SIG-M5 (cell line): Measurements from ENCODE around the gene SEMA4C.

ENCODE experiments used
- DNase-seq: peaks from one replicate; lab custom pipeline; 2025; lab: John Stamatoyannopoulos, UW

Gene SEMA4C, protein sequence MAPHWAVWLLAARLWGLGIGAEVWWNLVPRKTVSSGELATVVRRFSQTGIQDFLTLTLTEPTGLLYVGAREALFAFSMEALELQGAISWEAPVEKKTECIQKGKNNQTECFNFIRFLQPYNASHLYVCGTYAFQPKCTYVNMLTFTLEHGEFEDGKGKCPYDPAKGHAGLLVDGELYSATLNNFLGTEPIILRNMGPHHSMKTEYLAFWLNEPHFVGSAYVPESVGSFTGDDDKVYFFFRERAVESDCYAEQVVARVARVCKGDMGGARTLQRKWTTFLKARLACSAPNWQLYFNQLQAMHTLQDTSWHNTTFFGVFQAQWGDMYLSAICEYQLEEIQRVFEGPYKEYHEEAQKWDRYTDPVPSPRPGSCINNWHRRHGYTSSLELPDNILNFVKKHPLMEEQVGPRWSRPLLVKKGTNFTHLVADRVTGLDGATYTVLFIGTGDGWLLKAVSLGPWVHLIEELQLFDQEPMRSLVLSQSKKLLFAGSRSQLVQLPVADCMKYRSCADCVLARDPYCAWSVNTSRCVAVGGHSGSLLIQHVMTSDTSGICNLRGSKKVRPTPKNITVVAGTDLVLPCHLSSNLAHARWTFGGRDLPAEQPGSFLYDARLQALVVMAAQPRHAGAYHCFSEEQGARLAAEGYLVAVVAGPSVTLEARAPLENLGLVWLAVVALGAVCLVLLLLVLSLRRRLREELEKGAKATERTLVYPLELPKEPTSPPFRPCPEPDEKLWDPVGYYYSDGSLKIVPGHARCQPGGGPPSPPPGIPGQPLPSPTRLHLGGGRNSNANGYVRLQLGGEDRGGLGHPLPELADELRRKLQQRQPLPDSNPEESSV

DNA sequence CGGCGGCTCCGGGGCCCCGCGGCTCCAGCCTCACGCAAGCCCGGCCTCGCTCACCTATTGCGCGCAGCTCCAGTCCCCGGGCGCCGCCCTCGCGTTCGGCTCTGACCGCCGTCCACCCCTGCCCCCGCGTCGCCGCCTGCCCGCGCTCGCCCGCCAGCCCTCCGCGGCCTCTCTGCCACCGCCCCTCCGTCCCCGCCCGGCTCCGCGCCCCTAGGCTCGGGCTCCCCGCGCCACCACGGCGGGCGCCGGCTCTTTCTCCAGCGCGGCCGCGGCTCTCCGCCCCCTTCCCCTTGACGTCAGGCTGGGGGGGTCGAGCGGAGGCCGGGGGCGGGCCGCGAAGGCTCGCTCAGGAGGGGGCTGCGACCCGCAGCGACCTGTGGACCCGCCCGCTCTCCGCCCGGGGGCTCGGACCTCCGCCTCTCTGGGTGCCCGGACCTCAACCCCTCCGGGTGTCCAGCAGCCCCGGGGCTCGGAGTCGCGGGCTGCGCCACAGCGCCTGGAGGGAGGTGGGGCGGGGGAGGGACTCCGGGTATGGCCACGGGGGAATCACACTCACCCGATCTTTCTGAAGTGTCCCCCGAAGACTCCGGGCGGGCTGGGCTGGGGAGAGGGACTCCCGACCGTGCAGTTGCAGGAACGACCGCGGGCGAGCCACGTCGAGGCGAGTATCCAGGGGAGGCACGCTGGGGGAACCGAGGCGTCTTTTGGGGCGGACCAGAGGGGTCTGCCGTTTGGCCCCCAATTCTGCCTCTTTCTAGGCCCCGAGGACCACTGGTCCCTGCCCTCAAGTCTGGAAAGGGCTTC, at the start of gene SEMA4C:
TSS of gene SEMA4C (minus strand) at position 259 of the 804 bp plus-strand sequence. CDS start 2,194 bp downstream, outside the sequence.
- DNase-seq = no peak

DNA sequence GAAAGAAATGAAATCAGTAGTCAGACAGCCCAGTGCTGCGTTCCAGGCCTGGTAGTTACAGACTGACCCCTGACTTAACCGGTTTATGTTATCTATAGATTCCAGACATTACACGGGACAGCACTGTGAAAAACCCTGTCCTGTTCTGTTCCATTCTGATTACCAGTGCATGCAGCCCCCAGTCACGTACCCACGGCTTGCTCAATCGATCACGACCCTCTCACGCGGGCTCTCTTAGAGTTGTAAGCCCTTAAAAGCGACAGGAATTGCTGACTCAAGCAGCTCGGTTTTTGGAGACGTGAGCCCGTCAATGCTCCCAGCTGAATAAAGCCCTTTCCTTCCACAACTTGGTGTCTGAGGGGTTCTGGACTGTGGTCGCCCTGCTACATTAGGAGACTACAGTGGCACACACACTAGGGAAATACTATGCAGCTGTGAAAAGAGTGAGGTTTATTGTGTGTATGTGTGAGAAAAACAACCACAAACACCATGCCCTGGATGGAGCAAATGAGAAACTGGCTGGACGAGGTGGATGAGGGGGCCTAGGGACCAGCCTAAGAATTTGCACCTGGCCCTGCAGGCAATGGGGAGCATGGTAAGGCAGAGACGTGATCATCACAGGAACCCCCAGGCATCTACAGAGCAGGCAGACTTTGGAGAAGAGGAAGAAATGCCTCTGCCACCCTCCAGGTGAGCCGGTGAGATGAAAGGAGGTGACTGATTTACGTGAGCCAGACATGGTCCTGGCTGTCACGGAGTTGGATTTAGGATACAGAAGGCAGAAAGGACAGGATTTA, 49.1 kb upstream of the SEMA4C start:
- no peak for DNase-seq

DNA sequence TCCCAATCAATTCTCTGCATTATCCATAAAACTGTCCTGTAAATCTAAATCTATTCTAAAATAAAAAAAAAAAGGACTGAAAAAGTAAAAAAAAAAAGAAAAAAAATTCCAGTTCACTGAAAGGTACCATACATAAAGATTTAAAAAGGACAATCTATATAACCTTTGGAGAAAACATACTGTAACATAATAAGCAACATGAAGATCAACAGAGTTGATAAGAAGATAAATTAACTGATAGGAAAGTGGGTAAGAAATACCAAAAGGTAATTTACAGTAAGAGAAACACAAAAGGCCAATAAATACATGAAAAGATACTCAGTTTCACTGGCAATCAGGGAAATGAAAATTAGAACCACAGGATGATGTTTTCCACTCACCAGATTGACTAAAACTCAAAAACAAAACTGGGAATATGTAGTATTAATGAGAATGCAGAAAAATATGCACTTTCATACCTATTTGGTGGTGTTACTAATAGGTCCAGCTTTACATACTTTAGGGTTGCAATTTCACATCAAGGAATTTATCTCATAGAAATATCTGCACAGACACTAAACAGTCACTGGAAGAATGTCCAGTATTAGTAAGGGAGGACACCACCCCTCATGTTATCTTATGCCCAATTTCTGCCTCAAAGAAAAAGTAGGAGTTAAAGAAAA, 48.3 kb upstream of the SEMA4C start:
- no peak for DNase-seq

DNA sequence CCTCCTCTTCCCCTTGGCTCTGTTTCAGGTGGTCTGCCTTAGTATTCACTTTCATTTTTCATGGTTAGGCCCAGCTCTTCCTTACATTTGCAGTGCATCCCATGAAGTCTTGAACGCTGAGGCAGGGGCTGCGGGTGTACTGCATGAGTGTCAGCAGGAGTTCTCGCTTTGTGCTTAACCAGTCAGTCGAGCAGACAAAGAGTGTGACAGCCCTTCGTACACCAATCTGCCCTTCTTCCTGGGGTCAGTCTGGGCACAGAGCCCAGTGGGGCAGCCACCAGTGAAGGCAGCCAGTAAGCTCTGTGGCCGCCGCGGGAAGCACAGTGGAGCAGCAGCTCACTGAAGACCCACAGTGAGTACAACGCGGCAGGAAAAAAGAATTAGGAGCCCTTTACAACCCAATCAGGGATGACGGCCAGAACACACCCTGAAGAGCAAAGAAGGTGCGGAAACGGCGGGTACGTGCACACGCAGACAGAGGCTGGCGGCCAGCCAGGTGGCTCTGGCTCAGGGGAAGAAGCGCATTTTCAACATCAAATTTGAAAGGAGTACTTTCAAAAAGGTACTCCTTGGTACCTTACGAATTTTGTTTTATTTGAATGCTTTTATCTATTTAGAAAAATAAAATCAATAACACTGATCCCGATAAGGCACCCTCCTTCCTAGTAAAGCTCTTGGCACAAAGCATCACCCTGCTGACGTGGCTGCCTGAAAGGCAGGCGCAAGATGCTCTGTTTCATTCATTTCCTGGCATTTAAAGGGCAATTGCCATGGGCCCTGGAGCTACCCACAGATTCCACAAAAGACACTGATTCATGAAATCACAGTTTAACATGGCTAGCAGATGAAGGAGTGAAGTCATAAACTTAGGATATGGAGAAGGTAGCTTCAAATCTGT, 47.0 kb upstream of the SEMA4C start:
- no peak for DNase-seq

DNA sequence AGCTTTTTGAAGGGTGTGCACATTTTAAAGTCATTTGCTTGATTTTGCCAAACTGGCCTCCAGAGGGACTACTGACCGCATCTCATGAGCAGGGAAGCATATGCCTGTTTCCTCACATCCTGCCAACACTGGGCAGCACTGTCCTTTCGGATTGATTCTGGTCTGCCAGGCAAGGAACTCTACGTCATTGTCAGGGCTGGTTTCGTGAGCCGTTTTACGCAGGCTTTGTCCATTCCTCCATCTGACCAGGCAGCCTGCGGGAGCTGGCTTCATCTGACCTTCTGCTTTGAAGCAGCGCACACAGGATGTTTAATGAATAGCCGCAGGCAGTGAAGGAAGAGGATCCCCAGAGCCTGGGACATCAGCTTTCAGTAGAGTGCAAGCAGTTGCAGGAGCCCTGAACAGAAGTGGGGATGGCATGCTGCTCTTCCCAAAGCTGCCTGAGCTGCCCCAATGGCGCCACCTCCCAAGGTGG, 46.3 kb upstream of the SEMA4C start:
- DNase-seq = no peak

DNA sequence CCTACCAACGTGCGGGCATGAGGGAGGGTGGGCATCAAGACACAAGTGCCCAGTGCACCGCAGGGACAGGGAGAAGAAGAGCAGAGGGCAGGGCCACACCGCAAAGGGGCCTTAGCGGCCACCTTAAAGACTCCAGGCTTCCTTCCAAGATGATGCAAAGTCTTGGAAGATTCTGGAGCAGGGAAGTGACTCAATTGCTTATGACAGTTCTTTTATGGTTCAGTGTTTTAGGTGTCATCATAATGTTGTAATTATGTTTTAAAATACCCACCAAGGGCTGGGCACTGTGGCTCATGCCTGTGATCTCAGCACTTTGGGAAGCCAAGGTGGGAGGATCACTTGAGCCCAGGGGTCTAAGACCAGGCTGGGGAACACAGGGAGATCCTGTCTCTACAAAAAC, 44.5 kb upstream of the SEMA4C start:
- DNase-seq = no peak

DNA sequence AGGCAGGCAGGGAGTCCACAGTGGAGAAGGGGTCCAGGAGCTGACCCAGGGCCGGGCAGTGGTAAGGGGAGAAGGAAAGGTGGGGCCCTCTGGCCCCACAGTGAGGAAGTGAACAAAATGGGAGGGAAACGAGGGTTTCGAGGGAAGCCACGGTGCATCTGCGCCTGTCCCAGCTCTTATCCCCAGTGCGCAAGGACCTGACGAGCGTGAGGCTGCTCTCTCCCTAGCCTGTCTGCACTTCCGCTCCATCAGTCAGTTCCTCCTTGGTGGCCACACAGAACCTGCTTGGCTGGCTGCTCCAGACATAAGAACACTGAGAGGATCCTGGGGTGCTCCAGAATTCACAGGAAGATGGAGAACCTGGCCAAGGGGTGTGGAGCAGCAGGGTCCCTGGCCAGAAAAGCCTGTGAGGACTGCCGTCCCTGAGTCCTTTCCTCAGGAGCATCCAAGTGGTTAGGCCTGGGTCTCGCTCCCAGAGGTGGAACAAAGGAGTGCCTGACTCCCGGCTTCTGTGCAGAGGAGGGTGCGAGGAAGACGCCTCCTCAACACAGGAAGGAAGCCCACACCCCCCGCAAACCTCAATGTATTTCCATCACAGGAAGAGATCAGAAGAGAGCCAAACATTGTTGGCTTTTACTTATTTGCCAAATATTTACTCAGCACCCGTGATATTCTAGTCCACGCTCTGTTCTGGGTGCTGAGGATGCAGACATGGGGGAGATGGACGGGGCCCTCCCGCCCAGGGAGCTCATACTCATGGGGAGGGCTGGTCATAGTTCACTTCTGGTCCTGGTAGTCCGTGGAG, 43.7 kb upstream of the SEMA4C start:
- no peak for DNase-seq

DNA sequence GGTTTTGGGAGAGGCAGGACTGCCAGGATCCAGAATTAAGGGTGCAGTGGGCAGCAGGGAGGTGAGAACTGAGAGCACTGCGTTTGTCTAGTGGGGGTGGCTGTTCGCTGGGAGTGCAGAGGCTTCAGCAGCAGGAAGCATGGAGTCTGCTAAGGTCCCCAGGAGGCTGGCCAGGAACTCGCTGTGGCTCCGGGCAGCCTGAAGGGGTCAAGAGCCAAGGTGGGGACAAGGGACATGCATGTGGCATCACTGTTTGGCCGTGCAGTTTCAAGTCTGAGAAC, 43.2 kb upstream of the SEMA4C start:
- no peak for DNase-seq

DNA sequence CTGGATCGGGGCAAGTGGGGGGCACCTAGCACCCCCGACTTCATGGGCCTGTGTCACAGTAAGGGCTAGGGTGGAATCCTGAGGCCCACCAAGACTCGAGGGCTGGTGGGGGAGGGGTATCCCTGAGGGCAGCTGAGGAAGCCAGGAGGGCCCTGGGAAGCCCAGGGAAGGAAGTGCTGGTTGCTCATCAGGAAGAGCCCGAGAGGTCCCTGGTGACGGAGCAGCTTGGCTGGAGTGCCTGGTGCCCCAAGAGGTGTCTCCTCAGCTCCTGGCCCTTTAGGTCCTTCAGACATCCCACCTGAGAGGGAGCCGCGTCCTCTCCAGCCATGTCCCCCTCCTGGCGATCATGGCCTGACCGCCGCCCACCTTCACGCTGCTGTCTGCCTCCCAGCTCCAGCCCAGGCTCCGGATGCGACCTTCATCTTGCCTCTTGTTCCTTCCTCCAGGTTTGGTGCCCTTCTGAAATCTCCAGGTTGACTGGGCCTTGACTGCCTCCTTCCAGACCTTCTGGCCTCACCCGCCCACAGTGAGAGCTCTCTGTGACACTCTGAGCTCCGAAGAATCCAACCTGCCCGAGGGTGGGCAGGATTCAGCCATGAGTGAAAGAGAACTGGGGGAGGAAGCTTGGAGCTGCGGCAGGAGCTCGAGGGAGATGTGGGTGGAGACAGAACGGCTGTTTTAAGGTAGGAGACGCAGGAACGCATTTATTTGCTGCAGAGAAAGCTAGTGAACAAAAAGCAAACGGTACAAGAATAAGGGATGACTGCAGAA, 42.7 kb upstream of the SEMA4C start:
- no peak for DNase-seq

DNA sequence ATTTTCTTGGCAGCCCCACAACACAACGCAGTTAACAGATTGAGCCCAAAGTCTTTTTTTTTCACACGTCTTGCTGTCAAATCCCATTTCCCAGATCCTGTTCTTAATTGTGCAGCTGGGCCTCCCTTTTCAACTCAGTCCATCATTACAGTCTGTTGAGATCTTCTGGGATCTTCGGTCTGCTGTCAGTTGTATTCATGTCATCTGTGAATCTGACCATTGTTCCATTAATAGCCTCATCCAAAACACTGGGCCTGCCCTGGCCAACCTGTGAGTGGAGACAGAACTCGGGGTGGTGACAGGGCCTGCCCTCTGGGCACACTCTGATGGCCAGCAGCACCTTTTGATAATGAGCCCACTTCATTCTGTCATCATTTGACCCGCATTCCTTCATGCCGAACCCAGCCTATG, 39.7 kb upstream of the SEMA4C start:
- DNase-seq = no peak

DNA sequence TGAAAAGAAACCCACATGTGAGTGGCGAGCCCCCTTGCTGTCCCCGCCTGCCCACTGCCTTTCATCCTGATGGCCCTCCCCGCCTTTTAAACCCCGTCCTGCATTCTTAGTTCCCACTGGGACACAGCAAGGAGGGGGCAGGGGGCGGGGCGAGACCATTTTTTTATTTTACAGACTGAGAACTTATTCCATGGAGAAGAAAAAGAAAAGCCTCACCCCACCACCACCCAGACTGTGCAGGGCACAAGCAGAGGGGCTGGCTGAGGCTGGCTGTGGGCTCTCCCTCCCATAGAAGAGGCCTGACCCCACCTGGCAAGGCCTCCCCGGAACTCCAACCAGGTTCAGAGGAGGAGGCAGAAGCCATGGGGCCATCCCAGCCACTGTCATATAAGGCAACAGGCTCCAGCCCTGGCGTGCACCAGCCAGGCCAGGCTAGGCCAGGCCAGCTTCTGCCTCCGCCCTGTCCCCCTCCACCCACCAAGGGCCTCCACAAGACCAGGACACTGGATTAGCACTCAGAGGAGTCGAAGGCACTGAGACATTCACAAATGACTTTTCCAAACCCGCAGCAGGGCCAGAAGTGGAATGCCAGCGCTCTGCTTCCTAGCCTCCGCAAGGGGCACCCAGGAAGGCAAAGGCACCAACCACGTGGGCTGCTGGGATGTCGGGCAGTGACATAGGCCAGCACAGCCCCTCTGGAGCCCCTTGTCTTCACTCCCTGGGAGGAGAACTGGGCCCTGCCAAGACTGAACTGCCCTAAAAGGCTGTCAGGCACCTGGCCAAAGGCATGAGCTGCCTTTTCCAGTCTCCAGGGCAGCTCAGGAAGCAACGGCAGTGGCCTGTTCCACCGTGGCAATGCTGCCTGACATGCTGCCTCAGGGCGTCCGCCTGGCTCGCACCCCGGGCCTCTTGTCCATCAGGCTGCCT, 37.5 kb upstream of the SEMA4C start:
- no peak for DNase-seq

DNA sequence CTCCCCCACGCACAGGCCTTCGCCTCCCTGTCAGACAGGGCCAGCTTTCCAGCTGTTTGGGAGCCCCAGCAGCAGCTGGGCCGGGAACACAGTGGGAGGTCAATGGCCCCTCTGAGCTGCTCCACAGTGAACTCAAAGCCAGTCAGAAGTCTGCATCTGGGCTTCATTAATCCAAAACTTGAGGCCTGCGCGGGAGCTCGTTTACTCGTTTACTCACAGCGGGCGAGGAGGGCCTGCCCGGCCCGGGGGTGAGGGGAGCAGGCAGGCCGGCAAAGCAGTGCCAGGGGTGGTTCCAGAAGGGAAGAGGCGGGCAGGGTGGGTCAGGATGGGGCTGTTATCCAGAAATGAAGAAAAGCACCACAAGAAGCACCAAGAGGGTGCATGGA, 36.8 kb upstream of the SEMA4C start:
- DNase-seq = no peak

DNA sequence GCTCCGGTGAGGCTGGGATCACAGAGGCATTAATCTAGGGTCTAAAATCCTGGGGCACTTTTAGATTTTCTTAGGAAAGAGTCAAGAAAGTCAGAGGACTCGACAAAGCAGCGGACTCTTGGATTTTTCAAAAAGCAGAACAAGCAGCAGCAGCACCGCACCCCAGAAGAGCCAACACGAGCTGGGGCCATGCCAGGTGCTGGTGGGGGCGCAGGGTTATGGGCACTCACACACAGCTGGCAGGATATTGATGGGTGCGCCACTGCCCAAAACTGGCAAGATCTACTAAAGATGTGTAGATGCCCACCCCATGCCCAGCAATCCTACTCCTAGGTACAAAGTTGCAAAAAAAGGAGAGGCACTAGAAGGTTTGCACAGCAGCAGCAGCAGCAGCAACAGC, 33.9 kb upstream of the SEMA4C start:
- DNase-seq = no peak

DNA sequence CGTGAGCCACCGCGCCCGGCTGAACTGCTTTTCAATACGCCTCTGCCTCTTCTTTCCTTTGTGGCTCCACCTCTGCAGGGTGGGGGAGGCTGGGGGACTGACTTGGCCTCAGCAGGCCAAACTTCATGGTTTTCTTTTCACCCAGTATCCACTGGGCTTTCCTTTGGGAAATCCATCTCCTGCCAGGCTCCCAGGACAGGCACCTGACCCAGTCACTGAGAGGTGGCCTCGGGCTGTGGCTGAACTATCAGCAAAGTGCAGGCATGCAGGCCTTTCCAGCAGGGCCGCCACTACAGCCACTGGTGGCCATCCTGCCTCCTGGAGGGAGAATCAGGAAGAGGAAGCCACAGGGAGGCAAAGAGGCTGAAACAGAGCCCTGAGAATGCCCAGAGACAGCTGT, 33.4 kb upstream of the SEMA4C start:
- DNase-seq = no peak

DNA sequence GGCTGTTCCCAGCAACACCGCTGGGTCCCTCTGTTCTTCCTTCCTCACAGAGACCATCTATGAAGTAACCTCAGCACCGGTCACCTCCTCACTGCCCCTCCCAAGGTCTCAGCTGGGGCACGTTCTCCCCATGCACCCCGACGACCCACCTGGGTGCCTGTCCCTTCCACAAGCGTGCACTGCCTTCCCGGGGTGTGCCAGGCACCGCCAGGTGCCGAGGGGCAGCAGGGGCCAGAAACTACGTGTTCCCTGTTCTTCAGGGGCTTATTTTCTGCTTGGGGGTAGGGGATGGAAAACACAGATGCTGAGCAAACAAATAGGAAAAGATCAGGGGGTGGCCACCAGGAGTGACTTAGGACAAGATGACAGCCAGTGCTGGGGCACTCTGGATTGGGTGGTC, 30.4 kb upstream of the SEMA4C start:
- no peak for DNase-seq

DNA sequence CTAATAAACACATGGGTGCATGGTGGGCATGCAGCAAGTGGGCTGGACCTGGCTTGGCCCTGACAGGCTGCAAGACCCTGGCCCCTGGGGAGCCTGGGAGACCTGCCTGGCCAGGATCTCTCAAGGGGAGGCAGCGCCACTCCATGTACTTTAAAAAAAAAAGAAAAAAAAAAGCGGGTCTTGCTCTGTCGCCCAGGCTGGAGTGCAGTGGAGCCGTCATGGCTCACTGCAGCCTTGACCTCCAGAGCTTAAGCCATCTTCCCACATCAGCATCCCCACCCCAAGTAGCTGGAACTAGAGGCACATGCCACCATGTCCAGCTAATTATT, 29.5 kb upstream of the SEMA4C start:
- DNase-seq = no peak

DNA sequence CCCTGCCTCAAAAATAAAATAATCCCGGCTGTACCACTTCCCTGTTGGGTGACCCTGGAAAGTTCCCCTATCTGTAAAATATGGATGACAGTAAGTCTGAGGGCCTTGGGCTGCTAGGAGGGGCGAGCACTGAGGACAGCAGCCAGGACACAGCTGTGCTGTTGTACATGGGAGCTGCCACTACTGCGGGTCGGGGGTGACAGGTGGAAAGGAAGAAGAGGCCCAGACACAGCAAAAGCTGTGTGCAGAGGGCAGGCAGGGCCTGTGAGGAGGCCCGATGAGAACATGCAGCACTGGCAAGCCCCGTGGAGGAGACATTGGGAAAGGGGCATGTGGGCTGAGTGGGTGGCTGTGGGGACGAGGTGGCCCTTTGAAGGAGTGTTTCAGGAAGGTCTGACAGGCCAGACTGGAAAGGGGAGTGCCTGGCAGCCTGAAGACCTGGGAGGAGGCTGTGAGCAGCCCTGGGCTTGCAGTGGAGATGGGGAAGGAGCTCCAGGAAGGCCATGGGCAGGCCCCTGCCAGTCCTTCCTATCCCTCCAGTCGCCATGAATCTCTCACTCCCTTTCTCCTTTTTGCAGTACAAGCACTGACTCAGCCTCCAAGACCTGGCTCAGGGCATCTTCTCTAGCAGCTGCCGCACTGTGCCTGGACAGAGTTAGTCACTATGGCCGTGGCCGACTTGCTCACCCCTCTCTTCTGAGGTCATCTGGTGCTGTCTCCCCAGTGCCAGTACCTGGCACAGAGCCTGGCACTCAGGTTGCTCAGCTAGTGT, 28.9 kb upstream of the SEMA4C start:
- DNase-seq = no peak
